Breast epithelium (tissue), 4 donors: ENCODE measurements around the gene PFN1. TPM values are rescaled to one million over a fixed set of nuclear protein-coding genes. Genes with fewer than 3 reads are reported as not detected.
"Not testable (repeated sequence)": the region's sequence is repeated elsewhere in the genome, so short reads cannot be mapped to it uniquely, and the experiment has no call there.

ENCODE experiments used
- DNase-seq, 2 donors: peaks; one replicate each; pipeline ENCODE4 v3.0.0-alpha.2; 2019; ENCODE audit warnings: low spot score in 2 of 2
- H3K27ac ChIP-seq, 2 donors: fragments of 200-600 bp; sonication (generic) in 1 of 2; one replicate each; pipeline ENCODE4 v1.5.1; 2016 to 2019; ENCODE audit warnings: mild to moderate bottlenecking in 1 of 2
- H3K27me3 ChIP-seq, 2 donors: fragments of 200-600 bp; sonication (generic) in 1 of 2; one replicate each; pipeline versions ENCODE4 v1.5.1 to v1.6.0; 2017 to 2019; ENCODE audit warnings: control low read depth in 1 of 2, mild to moderate bottlenecking in 1 of 2
- H3K36me3 ChIP-seq: fragments of 200-600 bp; one replicate; pipeline ENCODE4 v1.5.1; 2019
- H3K4me1 ChIP-seq, 2 donors: fragments of 200-600 bp; sonication (generic); one replicate each; pipeline ENCODE4 v1.5.1; 2016 to 2019; ENCODE audit warnings: control low read depth in 1 of 2
- H3K4me3 ChIP-seq, 3 donors: fragments of 200-600 bp; sonication (generic); 1 replicate in 2 of 3; 2 replicates in 1 of 3; pipeline ENCODE4 v1.5.1; 2016 to 2019; ENCODE audit warnings: mild to moderate bottlenecking in 3 of 3, moderate library complexity in 2 of 3
- H3K9me3 ChIP-seq, 2 donors: fragments of 200-600 bp; sonication (generic) in 1 of 2; one replicate each; pipeline ENCODE4 v1.5.1; 2016 to 2019; ENCODE audit warnings: control low read depth in 1 of 2
- CTCF ChIP-seq, 3 donors: fragments of 450-650 bp; IDR thresholded peaks; one replicate each; pipeline ENCODE4 v1.5.1; 2016 to 2017; ENCODE audit warnings: antibody characterized with exemption in 3 of 3, mild to moderate bottlenecking in 3 of 3, moderate library complexity in 3 of 3
- POLR2A ChIP-seq: fragments of 450-650 bp; IDR thresholded peaks from one replicate; pipeline ENCODE4 v1.6.1; 2016; ENCODE audit warnings: antibody characterized with exemption, mild to moderate bottlenecking, moderate library complexity
- POLR2AphosphoS5 ChIP-seq, 3 donors: sonication (generic); formaldehyde crosslinking; IDR thresholded peaks; one replicate each; pipeline ENCODE4 v1.6.1; 2017; ENCODE audit warnings: antibody characterized with exemption in 3 of 3
- intact Hi-C: fragments of 100-400 bp; cut with DNase I; formaldehyde crosslinking; loops from one replicate; pipeline ENCODE4 v1.15.1; 2023; ENCODE audit warnings: low total_unique reads
- total RNA-seq, 3 donors: library from RNA; depleted of rRNA; stranded (reverse); fragments of >200 nt; gene quantifications; one replicate each; pipeline ENCODE4 v1.1.0, GENCODE V29; 2016

The PFN1 gene
- total RNA-seq, 3 donors from 2014 or later = 290 to 487 (median 379) TPM

- Histone ChIP-seq H3K4me3 (peak overlapping the region in 1 of 3 donors; percentile 43), H3K27me3 (no peaks in the 10 kb centered on the region), H3K27ac (peak overlapping the region; percentile 16 to 45), H3K36me3 (no peaks in the 10 kb centered on the region), H3K4me1 (peaks cover 10 to 22% of the 10 kb centered on the region in 2 donors), H3K9me3 (no peaks in the 10 kb centered on the region)
- intact Hi-C loops = no loop called here
- TF ChIP-seq POLR2A (no peak), POLR2AphosphoS5 (IDR thresholded peaks at IDR 0.05) (no peak), CTCF (IDR thresholded peaks at IDR 0.05) (no peak)
- DNase-seq = peak; percentile 48 to 69
These were observed 14.0 kb downstream of the PFN1 start for GRCh38 chr17:4934173-4934979.

GRCh38 chr17:4933646-4934045 is 14.7 kb downstream of the PFN1 start:
- H3K4me1 ChIP-seq = peaks cover 4 to 15% of the 10 kb centered on the region in 2 donors
- no peak for DNase-seq
- intact Hi-C loops = no loop called here
- TF ChIP-seq CTCF (IDR thresholded peaks at IDR 0.05) (no peak), POLR2A (no peak), POLR2AphosphoS5 (IDR thresholded peaks at IDR 0.05) (no peak)
- H3K36me3 ChIP-seq = no peaks in the 10 kb centered on the region
- peak overlapping the region in 1 of 2 donors; percentile 16 for H3K27ac ChIP-seq
- no peak overlapping the region for H3K4me3 ChIP-seq
- H3K9me3 ChIP-seq = no peaks in the 10 kb centered on the region
- H3K27me3 ChIP-seq = no peaks in the 10 kb centered on the region

GRCh38 chr17:4932756-4933155 is 15.6 kb downstream of the PFN1 start:
- intact Hi-C loops = no loop called here
- no peak for DNase-seq

GRCh38 chr17:4931963-4932362 is 16.4 kb downstream of the PFN1 start, which contains the start of gene GP1BA:
TSS of gene GP1BA (plus strand) at chr17:4932277. CDS start at chr17:4932605, 328 bp downstream.
- H3K4me3 ChIP-seq = no peak within 1 kb of the TSS
- no peak for DNase-seq
- peaks cover 0 to 8% of the 10 kb centered on the region in 2 donors for H3K4me1 ChIP-seq
- H3K36me3 ChIP-seq = no peaks in the 10 kb centered on the region
- no peaks in the 10 kb centered on the region for H3K27me3 ChIP-seq
- no peak within 1 kb of the TSS for H3K27ac ChIP-seq
- TF ChIP-seq POLR2AphosphoS5 (IDR thresholded peaks at IDR 0.05) (no peak), CTCF (IDR thresholded peaks at IDR 0.05) (no peak), POLR2A (no peak)
- intact Hi-C loops = no loop called here
- H3K9me3 ChIP-seq = no peaks in the 10 kb centered on the region

More at GRCh38 chr17:4932756-4933155, 15.6 kb downstream of the PFN1 start:
- Histone ChIP-seq H3K9me3 (no peaks in the 10 kb centered on the region), H3K36me3 (no peaks in the 10 kb centered on the region), H3K4me1 (peaks cover 0 to 8% of the 10 kb centered on the region in 2 donors), H3K27ac (no peak overlapping the region), H3K4me3 (no peak overlapping the region), H3K27me3 (no peaks in the 10 kb centered on the region)
- TF ChIP-seq POLR2A (no peak), CTCF (IDR thresholded peaks at IDR 0.05) (no peak), POLR2AphosphoS5 (IDR thresholded peaks at IDR 0.05) (no peak)

GRCh38 chr17:4928881-4929280 is 19.4 kb downstream of the PFN1 start:
- Histone ChIP-seq H3K27me3 (no peaks in the 10 kb centered on the region), H3K36me3 (no peaks in the 10 kb centered on the region), H3K4me3 (no peak overlapping the region), H3K9me3 (no peaks in the 10 kb centered on the region), H3K4me1 (peaks cover 0 to under 1% of the 10 kb centered on the region in 2 donors), H3K27ac (no peak overlapping the region)
- intact Hi-C loops = no loop called here
- TF ChIP-seq POLR2A (no peak), POLR2AphosphoS5 (IDR thresholded peaks at IDR 0.05) (no peak), CTCF (IDR thresholded peaks at IDR 0.05) (no peak)
- no peak for DNase-seq

GRCh38 chr17:4926577-4927335 is 21.6 kb downstream of the PFN1 start:
- intact Hi-C loops, H3K4me3 ChIP-seq: not testable (repeated sequence)

More at GRCh38 chr17:4926577-4927335, 21.6 kb downstream of the PFN1 start:
- not testable (repeated sequence) for H3K27me3 ChIP-seq, H3K9me3 ChIP-seq, H3K4me1 ChIP-seq, H3K36me3 ChIP-seq, H3K27ac ChIP-seq, DNase-seq
